NT2/D1 (cell line): ENCODE data around the gene QRFP.

ENCODE experiments used
- SUZ12 ChIP-seq: IDR thresholded peaks from 2 replicates; pipeline ENCODE4 v1.6.1; 2011; ENCODE audit not compliant: insufficient read length, insufficient read depth; ENCODE audit errors: extremely low read depth
- YY1 ChIP-seq: IDR thresholded peaks from 2 replicates; pipeline ENCODE4 v1.6.1; 2011; ENCODE audit not compliant: insufficient read length, insufficient read depth
- ZNF274 ChIP-seq: IDR thresholded peaks from 2 replicates; pipeline ENCODE4 v1.6.1; 2011; ENCODE audit warnings: mild to moderate bottlenecking, low read depth, low read length

- no peak for TF ChIP-seq SUZ12
- TF ChIP-seq ZNF274: no peak
- TF ChIP-seq YY1: no peak
These were observed 33.7 kb upstream of the QRFP start for GRCh38 chr9:130930132-130930803.
